Neural crest cell (in vitro differentiated cells): ENCODE results near the gene CHIC2. TPM values are rescaled to one million over a fixed set of nuclear protein-coding genes. Genes with fewer than 3 reads are reported as not detected.

ENCODE experiments used
- DNase-seq: peaks from one replicate; pipeline ENCODE4 v3.0.0; 2021; ENCODE audit warnings: low read depth, mixed read lengths, low spot score
- H3K27ac Mint-ChIP-seq: one replicate; pipeline ENCODE4 v1.8.0; 2021; ENCODE audit warnings: mild to moderate bottlenecking, mixed read lengths; ENCODE audit not compliant: unreplicated experiment
- H3K27me3 Mint-ChIP-seq: 2 replicates; pipeline ENCODE4 v1.8.0; 2021; ENCODE audit warnings: low read depth, mild to moderate bottlenecking, mixed read lengths
- H3K36me3 Mint-ChIP-seq: 2 replicates; pipeline ENCODE4 v1.8.0; 2021; ENCODE audit warnings: low read depth, mild to moderate bottlenecking, mixed read lengths
- H3K4me1 Mint-ChIP-seq: 2 replicates; pipeline ENCODE4 v1.8.0; 2021; ENCODE audit warnings: mixed read lengths
- H3K4me3 Mint-ChIP-seq: one replicate; pipeline ENCODE4 v1.8.0; 2021; ENCODE audit warnings: mild to moderate bottlenecking, mixed read lengths
- H3K9me3 Mint-ChIP-seq: 2 replicates; pipeline ENCODE4 v1.8.0; 2021; ENCODE audit warnings: mixed read lengths
- CTCF ChIP-seq: fragments of 200-600 bp; sonication (generic); conservative IDR thresholded peaks from 2 replicates; pipeline ENCODE4 v1.5.0; 2021; ENCODE audit warnings: antibody characterized with exemption, mild to moderate bottlenecking
- total RNA-seq: library from RNA; stranded (reverse); gene quantifications from 2 replicates; pipeline ENCODE4 v1.2.1, GENCODE V29; 2021

CHIC2 gene
- total RNA-seq, 1 donor from 2014 or later: 9.5 TPM

- peaks cover 24% of the 10 kb centered on the region for H3K4me1 Mint-ChIP-seq
- peaks cover 33% of the 10 kb centered on the region for H3K27me3 Mint-ChIP-seq
- H3K9me3 Mint-ChIP-seq: no peaks in the 10 kb centered on the region
- H3K27ac Mint-ChIP-seq: no peak overlapping the region
- no peak for DNase-seq
- peak overlapping the region; percentile 48 for H3K4me3 Mint-ChIP-seq
- H3K36me3 Mint-ChIP-seq: no peaks in the 10 kb centered on the region
- TF ChIP-seq CTCF: no peak
Measured at GRCh38 chr4:54067166-54067565, 2.8 kb upstream of the CHIC2 start.

- Mint-ChIP-seq H3K4me1 (peaks cover 28% of the 10 kb centered on the region), H3K9me3 (no peaks in the 10 kb centered on the region), H3K36me3 (no peaks in the 10 kb centered on the region), H3K27me3 (peaks cover 33% of the 10 kb centered on the region), H3K4me3 (peak overlapping the region; percentile 63), H3K27ac (no peak overlapping the region)
- TF ChIP-seq CTCF: no peak
- DNase-seq: no peak
Measured at GRCh38 chr4:54066718-54067129, 2.3 kb upstream of the CHIC2 start.

DNA sequence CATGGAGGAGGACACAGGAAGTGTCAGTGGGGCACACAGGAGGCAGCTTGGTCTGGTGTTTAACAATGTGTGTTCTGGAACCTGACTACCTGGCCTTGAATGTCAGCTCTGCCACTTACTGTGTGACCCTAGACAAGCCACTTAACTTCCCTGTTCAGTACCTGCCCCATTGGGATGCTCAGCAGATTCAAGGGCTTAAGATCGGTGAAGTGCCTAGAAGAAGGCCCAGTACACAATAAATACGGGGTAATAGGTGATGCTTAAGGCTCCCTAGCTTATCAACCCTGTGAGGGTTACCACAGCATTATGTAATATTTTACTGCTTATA, 1.6 kb upstream of the CHIC2 start:
- Mint-ChIP-seq H3K27ac (no peak overlapping the region), H3K27me3 (peaks cover 33% of the 10 kb centered on the region), H3K9me3 (no peaks in the 10 kb centered on the region), H3K4me1 (peaks cover 31% of the 10 kb centered on the region), H3K4me3 (peak overlapping the region; percentile 80), H3K36me3 (no peaks in the 10 kb centered on the region)
- TF ChIP-seq CTCF: no peak
- DNase-seq: no peak

GRCh38 chr4:54065282-54066087, 1.1 kb upstream of the CHIC2 start:
- Mint-ChIP-seq H3K4me1 (peaks cover 31% of the 10 kb centered on the region), H3K9me3 (no peaks in the 10 kb centered on the region), H3K27ac (no peak overlapping the region), H3K4me3 (peak overlapping the region; percentile 80), H3K36me3 (no peaks in the 10 kb centered on the region), H3K27me3 (peaks cover 33% of the 10 kb centered on the region)
- DNase-seq: no peak
- no peak for TF ChIP-seq CTCF

DNA sequence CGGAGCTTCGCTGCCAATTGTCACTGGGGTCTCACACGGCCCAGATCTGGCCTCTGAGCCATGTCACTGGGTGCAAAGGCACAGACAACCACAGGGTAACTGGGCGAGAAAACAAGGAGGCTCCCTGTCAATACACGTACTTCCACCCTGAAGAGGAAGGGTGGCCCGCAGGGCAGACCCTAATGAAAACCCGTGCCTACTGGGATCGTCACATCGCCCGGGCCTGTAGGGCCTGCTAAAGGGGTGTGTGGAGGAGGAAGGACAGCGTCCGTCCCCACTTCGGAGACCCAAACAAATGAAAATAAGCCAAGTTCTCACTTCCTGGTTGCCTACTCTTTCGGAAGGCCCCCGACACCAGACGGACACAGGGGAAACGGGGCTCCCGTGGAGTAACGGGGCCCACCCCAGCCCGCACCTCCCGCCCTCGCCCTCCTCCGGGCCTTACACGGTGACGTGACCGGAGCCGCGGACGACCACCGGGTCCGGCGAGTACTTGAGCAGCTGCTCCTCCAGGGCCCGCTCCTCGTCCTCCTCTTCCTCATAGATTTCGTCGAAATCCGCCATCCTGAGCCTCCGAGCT, 578 bp downstream of the CHIC2 start:
- Mint-ChIP-seq H3K4me3 (peak overlapping the region; percentile 96), H3K9me3 (no peaks in the 10 kb centered on the region), H3K4me1 (peaks cover 35% of the 10 kb centered on the region), H3K27ac (peak overlapping the region; percentile 70), H3K36me3 (no peaks in the 10 kb centered on the region), H3K27me3 (peaks cover 33% of the 10 kb centered on the region)
- TF ChIP-seq CTCF: no peak
- DNase-seq: peak; percentile 26
